ENCODE measurements around the gene ATP10A. TPM values are rescaled to one million over a fixed set of nuclear protein-coding genes. Genes with fewer than 3 reads are reported as not detected.

Gene ATP10A
- total and polyA plus RNA-seq, 2 of the 8 experiments (the other 6 are each of a cell fraction or from before 2014, with no cell fraction given): 2.0 to 2.8 TPM

DNA sequence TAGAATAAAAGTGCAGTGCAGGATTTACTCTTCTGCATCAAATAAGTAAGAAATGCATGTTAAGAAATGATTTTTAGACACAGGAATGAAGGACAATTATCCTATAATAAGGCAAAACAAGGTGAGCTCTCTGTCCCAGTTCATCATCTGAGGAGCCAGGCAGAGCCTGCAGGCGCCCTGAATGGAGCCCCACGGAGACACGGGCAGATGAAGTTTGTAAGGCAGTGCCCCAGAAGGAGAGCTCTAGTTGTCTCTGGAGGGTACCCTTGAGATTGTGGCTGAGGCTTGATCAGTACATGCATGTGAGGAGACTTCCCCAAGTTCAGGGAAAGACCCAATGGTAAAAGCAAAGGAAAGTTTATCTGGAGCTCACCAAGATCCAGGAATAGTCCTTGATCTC, 50.3 kb downstream of the ATP10A start:
- no peak overlapping the region for H3K27ac ChIP-seq (ENCODE audit: low read depth, low read length)
- no peak overlapping the region for H2BK5ac ChIP-seq (ENCODE audit: low read depth, low read length)
- no peaks in the 10 kb centered on the region for H4K20me1 ChIP-seq (replicated peaks in 1 of 2; ENCODE audit: control insufficient read depth in 1 of 2, insufficient read depth in 2 of 2, low read length in 2 of 2)
- H3K4me2 ChIP-seq (ENCODE audit: insufficient read depth in 1 of 2, low read depth in 2 of 2, low read length in 2 of 2): no peak overlapping the region
- no peak overlapping the region for H2AFZ ChIP-seq (ENCODE audit: low read length)
- no peak overlapping the region for H2BK12ac ChIP-seq (ENCODE audit: low read depth, low read length)
- no peaks in the 10 kb centered on the region for H3K9me3 ChIP-seq (ENCODE audit: insufficient read depth in 2 of 2, low read depth in 1 of 2, low read length in 1 of 2)
- no peak overlapping the region for H3K18ac ChIP-seq (ENCODE audit: extremely low read depth, low read length)
- no peak overlapping the region for H3K56ac ChIP-seq (replicated peaks; ENCODE audit: insufficient read length, low read depth, low read length)
- 61% methylated on average over 3 of the region's 3 CpGs; no CpG with 5 or more reads in 1 of the 2 experiments for WGBS, 2 experiments (ENCODE audit: extremely low coverage in 1 of 2, insufficient coverage in 1 of 2, insufficient read length in 1 of 2, insufficient replicate concordance in 2 of 2, low coverage in 1 of 2, low lambda C conversion rate in 2 of 2, missing lambda C conversion rate in 1 of 2)
- FAIRE-seq (no peak), DNase-seq (ENCODE audit: low read depth in 1 of 2, low spot score in 2 of 2) (no peak)
- no peak overlapping the region for H2BK120ac ChIP-seq (replicated peaks; ENCODE audit: low read depth, low read length)
- no peak overlapping the region for H4K5ac ChIP-seq (ENCODE audit: insufficient read length, low read depth, low read length)
- no peak overlapping the region for H2BK20ac ChIP-seq (ENCODE audit: low read length)
- no peak overlapping the region for H3K9ac ChIP-seq (replicated peaks in 1 of 4; ENCODE audit: extremely low read depth in 1 of 4, low read depth in 3 of 4, low read length in 3 of 4)
- ChIA-PET POLR2A (ENCODE audit: partially characterized antibody) (no interaction called here), CTCF (ENCODE audit: partially characterized antibody) (interaction anchor here (0.6 to 1.1 kb wide), 4 partner anchors 13 to 29 kb away, joined by 3 to 5 read pairs (median 4); no protein-coding TSS in a partner anchor)
- H3K36me3 ChIP-seq (ENCODE audit: control insufficient read depth in 2 of 4, insufficient read depth in 4 of 4, low read length in 3 of 4): no peaks in the 10 kb centered on the region
- no peaks in the 10 kb centered on the region for H3K27me3 ChIP-seq (replicated peaks in 1 of 4; ENCODE audit: control insufficient read depth in 3 of 4, extremely low read depth in 1 of 4, insufficient read depth in 3 of 4, low read length in 3 of 4)
- H3K14ac ChIP-seq (ENCODE audit: insufficient read length): no peak overlapping the region
- H4K8ac ChIP-seq (ENCODE audit: extremely low read depth, insufficient read depth, low read length): no peak overlapping the region
- peaks cover 0 to 10% (median 8%) of the 10 kb centered on the region in 4 experiments; a peak in 4 of 7 replicates for H3K4me1 ChIP-seq (replicated peaks in 1 of 4; ENCODE audit: control insufficient read depth in 3 of 4, insufficient read depth in 4 of 4, low read length in 3 of 4)
- no peak overlapping the region for H3K4me3 ChIP-seq (ENCODE audit: extremely low read depth in 1 of 4, insufficient read depth in 2 of 4, low read depth in 3 of 4, low read length in 4 of 4)
- H3K23ac ChIP-seq (ENCODE audit: insufficient read length): no peak overlapping the region
- H2AK5ac ChIP-seq (ENCODE audit: low read depth, low read length): no peak overlapping the region
- H2BK15ac ChIP-seq (ENCODE audit: low read length): no peak overlapping the region
- H3K23me2 ChIP-seq (ENCODE audit: low read depth, low read length): no peaks in the 10 kb centered on the region
- no peak overlapping the region for H3K4ac ChIP-seq (replicated peaks; ENCODE audit: insufficient read length, low read depth, low read length)
- no peaks in the 10 kb centered on the region; the same call in 1 of the 2 replicates for H3K79me1 ChIP-seq (ENCODE audit: low read depth, low read length)
- H3K79me2 ChIP-seq (ENCODE audit: control insufficient read depth in 1 of 2, insufficient read depth in 2 of 2, low read length in 2 of 2): no peaks in the 10 kb centered on the region
- H4K91ac ChIP-seq (replicated peaks; ENCODE audit: insufficient read length, low read length): no peak overlapping the region
- TF ChIP-seq SIX5 (IDR thresholded peaks at IDR 0.05; ENCODE audit: low read depth, low read length) (no peak), MAX (IDR thresholded peaks at IDR 0.05) (no peak), RBBP5 (IDR thresholded peaks at IDR 0.05; ENCODE audit: borderline replicate concordance, low read depth, low read length) (no peak), KDM5A (IDR thresholded peaks at IDR 0.05; ENCODE audit: low read length) (no peak), RFX5 (IDR thresholded peaks at IDR 0.05; ENCODE audit: borderline replicate concordance, low read depth, low read length) (no peak), SP1 (IDR thresholded peaks at IDR 0.05; ENCODE audit: low read depth, low read length) (no peak), TCF12 (IDR thresholded peaks at IDR 0.05; ENCODE audit: low read depth, low read length) (no peak), JUND (IDR thresholded peaks at IDR 0.05; ENCODE audit: low read length) (no peak), EZH2 (IDR thresholded peaks at IDR 0.05; ENCODE audit: low read depth, low read length, severe bottlenecking) (no peak), SAP30 (IDR thresholded peaks at IDR 0.05; ENCODE audit: insufficient read depth, insufficient replicate concordance, low read length) (no peak), GTF2F1 (IDR thresholded peaks at IDR 0.05; ENCODE audit: borderline replicate concordance, low read depth, low read length) (no peak), HDAC6 (IDR thresholded peaks at IDR 0.05; ENCODE audit: low read depth, low read length) (no peak)
- TF ChIP-seq, protein P1, sequence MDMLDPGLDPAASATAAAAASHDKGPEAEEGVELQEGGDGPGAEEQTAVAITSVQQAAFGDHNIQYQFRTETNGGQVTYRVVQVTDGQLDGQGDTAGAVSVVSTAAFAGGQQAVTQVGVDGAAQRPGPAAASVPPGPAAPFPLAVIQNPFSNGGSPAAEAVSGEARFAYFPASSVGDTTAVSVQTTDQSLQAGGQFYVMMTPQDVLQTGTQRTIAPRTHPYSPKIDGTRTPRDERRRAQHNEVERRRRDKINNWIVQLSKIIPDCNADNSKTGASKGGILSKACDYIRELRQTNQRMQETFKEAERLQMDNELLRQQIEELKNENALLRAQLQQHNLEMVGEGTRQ (IDR thresholded peaks at IDR 0.05; ENCODE audit: low read length): no peak

All from H1 (cell line).